Activated naive CD8-positive, alpha-beta T cell treated with anti-CD3 and anti-CD28 coated beads for 36 hours (primary cell): ENCODE results near the gene SLC9A9. TPM values are rescaled to one million over a fixed set of nuclear protein-coding genes. Genes with fewer than 3 reads are reported as not detected.

Source experiments
- DNase-seq: peaks from one replicate; pipeline ENCODE4 v3.0.0; 2021
- H3K27ac Mint-ChIP-seq: one replicate; pipeline ENCODE4 v1.8.0; 2022; ENCODE audit warnings: mild to moderate bottlenecking, moderate library complexity, mixed read lengths
- H3K27me3 Mint-ChIP-seq: one replicate; pipeline ENCODE4 v1.8.0; 2022; ENCODE audit warnings: mild to moderate bottlenecking, mixed read lengths
- H3K36me3 Mint-ChIP-seq: one replicate; pipeline ENCODE4 v1.8.0; 2021; ENCODE audit warnings: mild to moderate bottlenecking, mixed read lengths
- H3K4me1 Mint-ChIP-seq: one replicate; pipeline ENCODE4 v1.8.0; 2021; ENCODE audit warnings: mixed read lengths
- H3K4me3 Mint-ChIP-seq: one replicate; pipeline ENCODE4 v1.8.0; 2022; ENCODE audit warnings: mild to moderate bottlenecking, moderate library complexity, mixed read lengths
- H3K9me3 Mint-ChIP-seq: one replicate; pipeline ENCODE4 v1.8.0; 2022; ENCODE audit warnings: mixed read lengths
- total RNA-seq, 2 experiments: library from RNA; stranded (reverse); gene quantifications; one replicate each; pipeline ENCODE4 v1.2.3, GENCODE V29; 2021

The SLC9A9 gene
- total RNA-seq, 2 experiments from 2014 or later = 2.1 to 2.3 TPM

GRCh38 chr3:143226678-143227291, 621.5 kb downstream of the SLC9A9 start:
- Mint-ChIP-seq H3K9me3 (no peaks in the 10 kb centered on the region), H3K36me3 (no peaks in the 10 kb centered on the region), H3K4me1 (peaks cover 4% of the 10 kb centered on the region), H3K27ac (no peak overlapping the region), H3K27me3 (no peaks in the 10 kb centered on the region), H3K4me3 (no peak overlapping the region)
- no peak for DNase-seq

GRCh38 chr3:143224716-143225115, 623.6 kb downstream of the SLC9A9 start:
- no peak overlapping the region for H3K27ac Mint-ChIP-seq
- no peak for DNase-seq
- H3K9me3 Mint-ChIP-seq = no peaks in the 10 kb centered on the region
- H3K36me3 Mint-ChIP-seq = no peaks in the 10 kb centered on the region
- H3K27me3 Mint-ChIP-seq = no peaks in the 10 kb centered on the region
- peaks cover 8% of the 10 kb centered on the region for H3K4me1 Mint-ChIP-seq
- H3K4me3 Mint-ChIP-seq = no peak overlapping the region

GRCh38 chr3:143222981-143223380, 625.3 kb downstream of the SLC9A9 start:
- H3K36me3 Mint-ChIP-seq = no peaks in the 10 kb centered on the region
- no peak overlapping the region for H3K4me3 Mint-ChIP-seq
- peaks cover 13% of the 10 kb centered on the region for H3K4me1 Mint-ChIP-seq
- no peaks in the 10 kb centered on the region for H3K27me3 Mint-ChIP-seq
- no peak overlapping the region for H3K27ac Mint-ChIP-seq
- no peaks in the 10 kb centered on the region for H3K9me3 Mint-ChIP-seq
- no peak for DNase-seq

GRCh38 chr3:143222505-143222904, 625.8 kb downstream of the SLC9A9 start:
- H3K4me3 Mint-ChIP-seq = no peak overlapping the region
- peak overlapping the region; percentile 6 for H3K27ac Mint-ChIP-seq
- no peaks in the 10 kb centered on the region for H3K9me3 Mint-ChIP-seq
- DNase-seq = no peak
- H3K27me3 Mint-ChIP-seq = no peaks in the 10 kb centered on the region
- H3K4me1 Mint-ChIP-seq = peaks cover 16% of the 10 kb centered on the region
- H3K36me3 Mint-ChIP-seq = no peaks in the 10 kb centered on the region

- Mint-ChIP-seq H3K4me3 (no peak overlapping the region), H3K36me3 (no peaks in the 10 kb centered on the region), H3K27me3 (no peaks in the 10 kb centered on the region), H3K9me3 (no peaks in the 10 kb centered on the region), H3K27ac (no peak overlapping the region), H3K4me1 (peaks cover 27% of the 10 kb centered on the region)
- no peak for DNase-seq
Measured at GRCh38 chr3:143221446-143221845, 626.8 kb downstream of the SLC9A9 start.

GRCh38 chr3:143220741-143221140, 627.5 kb downstream of the SLC9A9 start:
- H3K4me3 Mint-ChIP-seq = no peak overlapping the region
- DNase-seq = no peak
- H3K27ac Mint-ChIP-seq = no peak overlapping the region

GRCh38 chr3:143218166-143218835, 630.0 kb downstream of the SLC9A9 start:
- no peaks in the 10 kb centered on the region for H3K9me3 Mint-ChIP-seq
- peak overlapping the region; percentile 36 for H3K27ac Mint-ChIP-seq
- no peaks in the 10 kb centered on the region for H3K36me3 Mint-ChIP-seq
- H3K27me3 Mint-ChIP-seq = no peaks in the 10 kb centered on the region
- DNase-seq = no peak
- H3K4me1 Mint-ChIP-seq = peaks cover 32% of the 10 kb centered on the region
- no peak overlapping the region for H3K4me3 Mint-ChIP-seq

More at GRCh38 chr3:143220741-143221140, 627.5 kb downstream of the SLC9A9 start:
- H3K4me1 Mint-ChIP-seq = peaks cover 30% of the 10 kb centered on the region
- H3K9me3 Mint-ChIP-seq = no peaks in the 10 kb centered on the region
- H3K27me3 Mint-ChIP-seq = no peaks in the 10 kb centered on the region
- no peaks in the 10 kb centered on the region for H3K36me3 Mint-ChIP-seq

GRCh38 chr3:143217283-143217682, 631.0 kb downstream of the SLC9A9 start:
- no peak overlapping the region for H3K27ac Mint-ChIP-seq
- no peaks in the 10 kb centered on the region for H3K9me3 Mint-ChIP-seq
- H3K4me1 Mint-ChIP-seq = peaks cover 30% of the 10 kb centered on the region
- H3K27me3 Mint-ChIP-seq = no peaks in the 10 kb centered on the region
- DNase-seq = no peak
- no peak overlapping the region for H3K4me3 Mint-ChIP-seq
- no peaks in the 10 kb centered on the region for H3K36me3 Mint-ChIP-seq

- Mint-ChIP-seq H3K9me3 (no peaks in the 10 kb centered on the region), H3K36me3 (no peaks in the 10 kb centered on the region), H3K4me1 (peaks cover 28% of the 10 kb centered on the region), H3K27ac (peak overlapping the region; percentile 74), H3K4me3 (peak overlapping the region; percentile 63), H3K27me3 (no peaks in the 10 kb centered on the region)
- no peak for DNase-seq
Measured at GRCh38 chr3:143216709-143217182, 631.5 kb downstream of the SLC9A9 start.

Other genes with a start within 250 kb of the SLC9A9 start
- gene DIPK2A, start 123.4 kb upstream of the SLC9A9 start, total RNA-seq = 10 to 100 TPM; 10.2 to 10.9 TPM